ENCODE data around the gene DIS3L2.

The DIS3L2 gene

GRCh38 chr2:232246245-232246644 is 284.7 kb downstream of the DIS3L2 start:
- ChIA-PET CTCF (interaction anchor here (1.3 to 1.4 kb wide), 2 partner anchors 11 to 55 kb away, joined by 3 to 4 read pairs; no protein-coding TSS in a partner anchor), POLR2A (no interaction called here)
- no peak for TF ChIP-seq CTCF (IDR thresholded peaks at IDR 0.05; ENCODE audit: control extremely low read depth, extremely low read depth, low read depth, missing control alignments)
- DNase-seq (ENCODE audit: extremely low spot score), result no peak

- ChIA-PET POLR2A (no interaction called here), CTCF (interaction anchor here (0.8 to 1.6 kb wide), 2 partner anchors 18 to 79 kb away, joined by 3 to 4 read pairs; no protein-coding TSS in a partner anchor)
- DNase-seq (ENCODE audit: extremely low spot score), result no peak
- TF ChIP-seq CTCF (IDR thresholded peaks at IDR 0.05; ENCODE audit: control extremely low read depth, extremely low read depth, low read depth, missing control alignments), result no peak
Measured at GRCh38 chr2:232249096-232249495, 287.6 kb downstream of the DIS3L2 start.

- no peak for DNase-seq (ENCODE audit: extremely low spot score)
- ChIA-PET CTCF (interaction anchor here (0.8 to 1.5 kb wide), 4 partner anchors 7 to 18 kb away, joined by 3 to 4 read pairs (median 4); no protein-coding TSS in a partner anchor), POLR2A (no interaction called here)
- TF ChIP-seq CTCF (IDR thresholded peaks at IDR 0.05; ENCODE audit: control extremely low read depth, extremely low read depth, low read depth, missing control alignments), result no peak
Measured at GRCh38 chr2:232250246-232251175, 289.0 kb downstream of the DIS3L2 start.

GRCh38 chr2:232255033-232255432 is 293.5 kb downstream of the DIS3L2 start:
- CTCF ChIA-PET, result interaction anchor here (1.5 kb wide), 1 partner anchor 13 kb away, joined by 4 read pairs; no protein-coding TSS in a partner anchor

GRCh38 chr2:232260075-232260474 is 298.6 kb downstream of the DIS3L2 start:
- DNase-seq (ENCODE audit: extremely low spot score), result no peak
- TF ChIP-seq CTCF (IDR thresholded peaks at IDR 0.05; ENCODE audit: control extremely low read depth, extremely low read depth, low read depth, missing control alignments), result no peak
- POLR2A ChIA-PET, result no interaction called here
- CTCF ChIA-PET, result interaction anchor here (1.5 to 3.3 kb wide), 2 partner anchors 11 to 33 kb away, joined by 3 to 12 read pairs; no protein-coding TSS in a partner anchor

More at GRCh38 chr2:232255033-232255432, 293.5 kb downstream of the DIS3L2 start:
- POLR2A ChIA-PET, result no interaction called here
- DNase-seq (ENCODE audit: extremely low spot score), result no peak
- TF ChIP-seq CTCF (IDR thresholded peaks at IDR 0.05; ENCODE audit: control extremely low read depth, extremely low read depth, low read depth, missing control alignments), result no peak

GRCh38 chr2:232261776-232262175 is 300.3 kb downstream of the DIS3L2 start:
- TF ChIP-seq CTCF (IDR thresholded peaks at IDR 0.05; ENCODE audit: control extremely low read depth, extremely low read depth, low read depth, missing control alignments), result no peak
- ChIA-PET POLR2A (no interaction called here), CTCF (interaction anchor here (1.5 kb wide), 1 partner anchor 10 kb away, joined by 4 read pairs; no protein-coding TSS in a partner anchor)
- no peak for DNase-seq (ENCODE audit: extremely low spot score)
